Ovary (tissue), 9 donors: Measurements from ENCODE around the gene POGK. TPM values are rescaled to one million over a fixed set of nuclear protein-coding genes. Genes with fewer than 3 reads are reported as not detected.

Experiments used
- DNase-seq, 5 donors: peaks; one replicate each; pipeline ENCODE4 v3.0.0-alpha.2; 2019 to 2020
- H3K27ac ChIP-seq, 2 donors: fragments of 200-600 bp; one replicate each; pipeline versions ENCODE4 v1.5.1 to v1.8.0; 2019 to 2022
- H3K27me3 ChIP-seq: fragments of 200-600 bp; one replicate; pipeline ENCODE4 v1.8.0; 2022
- H3K36me3 ChIP-seq: fragments of 200-600 bp; sonication (generic); one replicate; pipeline ENCODE4 v1.5.1; 2019
- H3K4me1 ChIP-seq: one replicate; pipeline ENCODE4 v1.8.1; 2013; ENCODE audit warnings: mild to moderate bottlenecking, moderate library complexity; ENCODE audit not compliant: insufficient read depth
- H3K4me3 ChIP-seq: fragments of 200-600 bp; sonication (generic); one replicate; pipeline ENCODE4 v1.5.1; 2017
- H3K9me3 ChIP-seq, 2 donors: fragments of 200-600 bp in 1 of 2; sonication (generic) in 1 of 2; one replicate each; pipeline versions ENCODE4 v1.5.1 to v1.8.1; 2013 to 2019; ENCODE audit warnings: mild to moderate bottlenecking in 1 of 2, moderate library complexity in 1 of 2
- EP300 ChIP-seq: sonication (generic); formaldehyde crosslinking; IDR thresholded peaks from one replicate; pipeline ENCODE4 v1.6.1; 2017; ENCODE audit warnings: antibody characterized with exemption
- POLR2A ChIP-seq: fragments of 450-650 bp; IDR thresholded peaks from one replicate; pipeline ENCODE4 v1.6.1; 2017; ENCODE audit warnings: antibody characterized with exemption, mild to moderate bottlenecking, moderate library complexity
- WGBS, 3 donors: extraction: QIAGEN DNeasy Blood & Tissue Kit in 1 of 3; methylation state at CpG; one replicate each; pipeline versions ENCODE4 v1.1.5 to v1.1.7; 2013 to 2017; 5-methylcytosine and 5-hydroxymethylcytosine counted together
- intact Hi-C, 4 donors: fragments of 100-400 bp; cut with DNase I; formaldehyde crosslinking; loops; one replicate each; pipeline versions ENCODE4 v1.11.0 to v1.15.1; 2022 to 2023
- polyA plus RNA-seq, 2 donors: library from polyadenylated mRNA; stranded (reverse); fragments of 200-250 nt in 1 of 2; fragments of 350-450 nt in 1 of 2; fragmentation: Illumina TruSeq in 1 of 2; extraction: RNeasy Lipid Tissue Mini Kit (QIAGEN cat#74804) in 1 of 2; gene quantifications; one replicate each; pipeline ENCODE4 v1.2.3, GENCODE V29; 2013 to 2014
- total RNA-seq, 7 donors: library from RNA; depleted of rRNA in 2 of 7; stranded (reverse); fragments of >200 nt in 2 of 7; fragmentation: NEBNext Ultra II Directional in 3 of 7; extraction: Animal tissue kit (Norgen Biotek cat#: 25700) in 3 of 7; gene quantifications; one replicate each; pipeline versions ENCODE4 v1.1.0 to v1.2.4, GENCODE V29; 2016 to 2023
- TF ChIP-seq, protein P1 (sequence below), 3 donors: fragments of 450-650 bp in 2 of 3; fragments of 200-600 bp in 1 of 3; IDR thresholded peaks; one replicate each; pipeline versions ENCODE4 v1.5.1 to v1.8.0; 2016 to 2022; ENCODE audit warnings: antibody characterized with exemption in 3 of 3, mild to moderate bottlenecking in 1 of 3
- donor health status: DM: no; HTN: no; CAD: no; lungs with moderate emphysema.
- donor health status: DM: no; HTN: no; CAD: no.
- donor health status: Bipolar disorder and iron deficiency.
- donor health status: DM: yes; HTN: yes; CAD: no.
- donor health status: DM: no; HTN: no; CAD: no.
- donor health status: DM: yes; HTN: yes; CAD: no.

Gene POGK
- total and polyA plus RNA-seq, 9 donors: 12.7 to 44.5 (median 36.2) TPM

DNA sequence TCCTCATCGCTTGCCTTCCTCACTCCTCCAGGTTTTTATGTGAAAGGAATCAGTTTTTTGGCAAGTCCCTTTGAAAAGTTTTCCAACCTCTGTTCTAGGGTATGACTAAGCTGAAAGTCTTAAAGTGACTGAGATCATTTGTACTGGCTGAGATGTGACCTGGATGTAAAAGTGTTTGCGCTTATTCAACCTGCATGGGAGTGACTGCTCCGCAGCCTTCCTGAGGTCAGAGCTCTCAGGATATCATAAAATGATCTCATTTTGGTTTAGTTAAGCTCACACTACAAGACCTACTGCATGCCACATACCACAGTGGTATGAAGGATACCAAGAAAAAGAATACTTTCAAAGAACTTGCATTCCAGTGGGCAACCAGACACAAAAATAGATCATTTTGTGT, 66.6 kb downstream of the POGK start:
- intact Hi-C loops: no loop called here
- Histone ChIP-seq H3K27ac (no peak overlapping the region), H3K9me3 (no peaks in the 10 kb centered on the region), H3K4me3 (no peak overlapping the region), H3K27me3 (no peaks in the 10 kb centered on the region), H3K36me3 (no peaks in the 10 kb centered on the region), H3K4me1 (no peaks in the 10 kb centered on the region)
- 45 to 65% (median 47%) methylated on average over 3 of the region's 3 CpGs for WGBS, 3 donors
- DNase-seq: no peak
- TF ChIP-seq, protein P1, sequence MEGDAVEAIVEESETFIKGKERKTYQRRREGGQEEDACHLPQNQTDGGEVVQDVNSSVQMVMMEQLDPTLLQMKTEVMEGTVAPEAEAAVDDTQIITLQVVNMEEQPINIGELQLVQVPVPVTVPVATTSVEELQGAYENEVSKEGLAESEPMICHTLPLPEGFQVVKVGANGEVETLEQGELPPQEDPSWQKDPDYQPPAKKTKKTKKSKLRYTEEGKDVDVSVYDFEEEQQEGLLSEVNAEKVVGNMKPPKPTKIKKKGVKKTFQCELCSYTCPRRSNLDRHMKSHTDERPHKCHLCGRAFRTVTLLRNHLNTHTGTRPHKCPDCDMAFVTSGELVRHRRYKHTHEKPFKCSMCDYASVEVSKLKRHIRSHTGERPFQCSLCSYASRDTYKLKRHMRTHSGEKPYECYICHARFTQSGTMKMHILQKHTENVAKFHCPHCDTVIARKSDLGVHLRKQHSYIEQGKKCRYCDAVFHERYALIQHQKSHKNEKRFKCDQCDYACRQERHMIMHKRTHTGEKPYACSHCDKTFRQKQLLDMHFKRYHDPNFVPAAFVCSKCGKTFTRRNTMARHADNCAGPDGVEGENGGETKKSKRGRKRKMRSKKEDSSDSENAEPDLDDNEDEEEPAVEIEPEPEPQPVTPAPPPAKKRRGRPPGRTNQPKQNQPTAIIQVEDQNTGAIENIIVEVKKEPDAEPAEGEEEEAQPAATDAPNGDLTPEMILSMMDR (IDR thresholded peaks at IDR 0.05): no peak
- TF ChIP-seq EP300 (no peak), POLR2A (no peak)

Other genes with a start within 250 kb of the POGK start
- gene TADA1, start 36.8 kb downstream of the POGK start, total RNA-seq: 10 to 100 TPM; 10.6 to 15.0 (median 11.5) TPM
- gene TADA1, start 36.8 kb downstream of the POGK start, polyA plus RNA-seq: 10 to 100 TPM in 1 of 2 donors, 1 to 10 TPM in 1; 9.8 to 13.5 TPM
- 10 to 100 TPM in 1 of 7 donors, 1 to 10 TPM in 2, under 1 TPM in 4; 0.15 to 13.0 (median 0.45) TPM for gene ILDR2, start 136.1 kb downstream of the POGK start, total RNA-seq
- gene ILDR2, start 136.1 kb downstream of the POGK start, polyA plus RNA-seq: 1 to 10 TPM in 1 of 2 donors, under 1 TPM in 1; 0.21 to 1.4 TPM
- under 1 TPM in 1 of 7 donors, not detected in 6; 0.46 TPM for gene MAEL, start 149.8 kb downstream of the POGK start, total RNA-seq
- under 1 TPM; 0.20 to 0.34 TPM for gene MAEL, start 149.8 kb downstream of the POGK start, polyA plus RNA-seq